Uterus (tissue), 4 donors: ENCODE results near the gene ZNF22. TPM values are rescaled to one million over a fixed set of nuclear protein-coding genes. Genes with fewer than 3 reads are reported as not detected.
A peak's percentile ranks its signal among the peaks of the same experiment; 100 is the strongest.

Experiments
- DNase-seq, 2 donors: peaks; one replicate each; pipeline ENCODE4 v3.0.0-alpha.2; 2019 to 2020
- H3K27ac ChIP-seq, 2 donors: fragments of 200-600 bp; sonication (generic); 1 replicate in 1 of 2; 2 replicates in 1 of 2; pipeline ENCODE4 v1.5.1; 2016 to 2018
- H3K27me3 ChIP-seq, 2 donors: fragments of 200-600 bp; sonication (generic); one replicate each; pipeline ENCODE4 v1.5.1; 2018 to 2019; ENCODE audit warnings: control low read depth in 1 of 2
- H3K36me3 ChIP-seq, 2 donors: fragments of 200-600 bp; sonication (generic); one replicate each; pipeline ENCODE4 v1.5.1; 2019; ENCODE audit warnings: control low read depth in 1 of 2
- H3K4me1 ChIP-seq, 2 donors: fragments of 200-600 bp; sonication (generic); one replicate each; pipeline ENCODE4 v1.5.1; 2018 to 2019; ENCODE audit warnings: control low read depth in 1 of 2
- H3K4me3 ChIP-seq, 2 donors: fragments of 200-600 bp; sonication (generic); 1 replicate in 1 of 2; 2 replicates in 1 of 2; pipeline ENCODE4 v1.5.1; 2018 to 2019; ENCODE audit warnings: mild to moderate bottlenecking in 1 of 2
- H3K9me3 ChIP-seq, 2 donors: fragments of 200-600 bp; sonication (generic); one replicate each; pipeline ENCODE4 v1.5.1; 2019; ENCODE audit warnings: control low read depth in 1 of 2
- POLR2A ChIP-seq, 2 donors: fragments of 450-650 bp; IDR thresholded peaks; one replicate each; pipeline ENCODE4 v1.6.1; 2016; ENCODE audit warnings: antibody characterized with exemption in 2 of 2, mild to moderate bottlenecking in 1 of 2, moderate library complexity in 1 of 2
- intact Hi-C: fragments of 100-400 bp; cut with DNase I; formaldehyde crosslinking; loops from one replicate; pipeline ENCODE4 v1.15.1; 2023; ENCODE audit warnings: low total_unique reads
- total RNA-seq, 4 donors: library from RNA; depleted of rRNA in 3 of 4; stranded (reverse); fragments of >200 nt in 3 of 4; gene quantifications; one replicate each; pipeline versions ENCODE4 v1.1.0 to v1.2.4, GENCODE V29; 2014 to 2023
- TF ChIP-seq, protein P1 (sequence below), 4 experiments: fragments of 200-600 bp in 2 of 4; fragments of 450-650 bp in 2 of 4; sonication (generic) in 2 of 4; IDR thresholded peaks; one replicate each; pipeline ENCODE4 v1.5.1; 2016 to 2019; ENCODE audit warnings: antibody characterized with exemption in 4 of 4, mild to moderate bottlenecking in 2 of 4, moderate library complexity in 1 of 4
- donor health status: DM: yes; HTN: yes; CAD: no.

ZNF22 gene
- total RNA-seq, 4 donors from 2014 or later = 20.7 to 78.1 (median 34.6) TPM

DNA sequence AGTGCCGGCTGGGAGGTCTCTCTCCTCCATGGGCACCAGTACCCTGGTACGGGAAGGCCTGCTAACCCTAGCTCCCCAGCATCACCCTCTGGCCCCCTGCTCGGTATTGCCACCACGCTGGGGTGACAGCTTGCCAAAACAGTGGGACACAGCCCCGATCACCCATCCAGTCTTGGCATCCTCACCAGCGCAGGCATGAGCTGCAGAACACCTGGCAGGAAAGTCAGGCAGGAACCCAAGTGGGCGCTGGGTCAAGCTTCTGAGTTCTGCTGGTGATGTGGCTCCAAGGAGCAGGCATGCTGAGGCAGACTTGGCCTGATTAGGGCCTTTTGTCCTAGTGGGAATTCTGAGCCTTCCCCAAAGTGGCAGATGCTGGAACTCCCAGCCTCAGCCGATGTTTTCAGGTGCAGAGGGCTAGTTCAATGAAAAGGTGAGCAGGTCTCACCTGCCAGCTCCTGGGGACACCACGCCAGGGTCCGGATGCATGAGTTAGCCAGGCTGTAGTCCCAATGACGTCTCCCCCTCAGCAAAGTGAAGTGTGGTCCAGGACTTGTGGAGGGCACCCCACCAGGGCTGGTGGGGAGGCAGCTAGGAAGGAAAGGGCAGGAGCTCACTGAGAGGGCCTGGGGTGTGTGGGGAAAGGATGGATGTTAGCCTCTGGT lies 8.5 kb upstream of the ZNF22 start:
- TF ChIP-seq, protein P1, sequence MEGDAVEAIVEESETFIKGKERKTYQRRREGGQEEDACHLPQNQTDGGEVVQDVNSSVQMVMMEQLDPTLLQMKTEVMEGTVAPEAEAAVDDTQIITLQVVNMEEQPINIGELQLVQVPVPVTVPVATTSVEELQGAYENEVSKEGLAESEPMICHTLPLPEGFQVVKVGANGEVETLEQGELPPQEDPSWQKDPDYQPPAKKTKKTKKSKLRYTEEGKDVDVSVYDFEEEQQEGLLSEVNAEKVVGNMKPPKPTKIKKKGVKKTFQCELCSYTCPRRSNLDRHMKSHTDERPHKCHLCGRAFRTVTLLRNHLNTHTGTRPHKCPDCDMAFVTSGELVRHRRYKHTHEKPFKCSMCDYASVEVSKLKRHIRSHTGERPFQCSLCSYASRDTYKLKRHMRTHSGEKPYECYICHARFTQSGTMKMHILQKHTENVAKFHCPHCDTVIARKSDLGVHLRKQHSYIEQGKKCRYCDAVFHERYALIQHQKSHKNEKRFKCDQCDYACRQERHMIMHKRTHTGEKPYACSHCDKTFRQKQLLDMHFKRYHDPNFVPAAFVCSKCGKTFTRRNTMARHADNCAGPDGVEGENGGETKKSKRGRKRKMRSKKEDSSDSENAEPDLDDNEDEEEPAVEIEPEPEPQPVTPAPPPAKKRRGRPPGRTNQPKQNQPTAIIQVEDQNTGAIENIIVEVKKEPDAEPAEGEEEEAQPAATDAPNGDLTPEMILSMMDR (IDR thresholded peaks at IDR 0.05) = no peak
- no peak for TF ChIP-seq POLR2A (IDR thresholded peaks at IDR 0.05)
- peak; percentile 18 to 33 for DNase-seq

DNA sequence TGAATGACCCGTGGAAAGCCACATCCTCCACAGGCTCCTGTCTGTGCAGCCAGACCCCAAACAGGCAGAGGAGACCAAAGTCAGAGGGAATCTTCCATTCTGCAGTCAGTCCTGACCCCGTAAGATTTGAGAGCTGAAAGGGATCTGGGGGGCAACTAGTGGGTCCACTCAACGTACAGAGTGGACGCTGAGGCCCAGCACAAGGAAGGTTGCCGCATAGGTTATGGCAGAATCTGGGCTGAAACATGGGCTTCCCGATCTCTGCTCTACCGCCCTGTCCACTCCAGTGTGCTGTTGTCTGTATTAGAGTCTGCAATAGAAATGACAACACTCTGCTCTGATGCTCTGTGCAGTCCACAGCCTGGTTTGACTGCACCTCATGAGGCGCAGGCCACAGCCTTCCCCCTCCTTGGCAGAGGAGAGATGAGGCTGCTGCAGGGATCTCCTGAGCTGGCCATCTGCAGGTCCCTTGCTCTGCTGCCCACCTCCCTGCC lies 7.9 kb upstream of the ZNF22 start:
- TF ChIP-seq, protein P1 (IDR thresholded peaks at IDR 0.05) = no peak
- no peak for TF ChIP-seq POLR2A (IDR thresholded peaks at IDR 0.05)
- Histone ChIP-seq H3K27me3 (no peaks in the 10 kb centered on the region), H3K4me3 (no peak overlapping the region), H3K27ac (peak overlapping the region; percentile 92 to 94), H3K4me1 (peaks cover 7 to 11% of the 10 kb centered on the region in 2 donors), H3K9me3 (no peaks in the 10 kb centered on the region), H3K36me3 (no peaks in the 10 kb centered on the region)
- intact Hi-C loops = no loop called here
- no peak for DNase-seq

More for the DNA sequence above, 8.5 kb upstream of the ZNF22 start:
- peaks cover 5 to 11% of the 10 kb centered on the region in 2 donors for H3K4me1 ChIP-seq
- no peak overlapping the region for H3K4me3 ChIP-seq
- H3K27ac ChIP-seq = peak overlapping the region; percentile 92 to 94
- H3K36me3 ChIP-seq = no peaks in the 10 kb centered on the region
- H3K9me3 ChIP-seq = no peaks in the 10 kb centered on the region
- intact Hi-C loops = no loop called here
- no peaks in the 10 kb centered on the region for H3K27me3 ChIP-seq

DNA sequence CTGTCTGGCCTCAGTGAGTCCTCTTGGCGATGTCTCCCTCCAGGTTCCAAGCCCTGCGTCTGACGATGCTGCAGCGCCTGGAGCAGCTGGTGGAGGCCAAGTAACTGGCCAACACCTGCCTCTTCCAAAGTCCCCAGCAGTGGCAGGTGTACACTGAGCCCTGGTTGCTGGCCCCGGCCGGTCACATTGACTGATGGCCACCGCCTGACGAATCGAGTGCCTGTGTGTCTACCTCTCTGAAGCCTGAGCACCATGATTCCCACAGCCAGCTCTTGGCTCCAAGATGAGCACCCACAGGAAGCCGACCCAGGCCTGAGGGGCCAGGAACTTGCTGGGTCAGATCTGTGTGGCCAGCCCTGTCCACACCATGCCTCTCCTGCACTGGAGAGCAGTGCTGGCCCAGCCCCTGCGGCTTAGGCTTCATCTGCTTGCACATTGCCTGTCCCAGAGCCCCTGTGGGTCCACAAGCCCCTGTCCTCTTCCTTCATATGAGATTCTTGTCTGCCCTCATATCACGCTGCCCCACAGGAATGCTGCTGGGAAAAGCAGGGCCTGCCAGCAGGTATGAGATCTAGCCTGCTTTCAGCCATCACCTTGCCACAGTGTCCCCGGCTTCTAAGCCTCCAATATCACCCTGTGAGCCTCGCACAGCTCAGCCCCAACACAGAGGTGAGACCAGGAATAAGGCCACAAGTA lies 7.3 kb upstream of the ZNF22 start:
- Histone ChIP-seq H3K36me3 (no peaks in the 10 kb centered on the region), H3K4me1 (peaks cover 8 to 11% of the 10 kb centered on the region in 2 donors)
- peak in 1 of 2 donors; percentile 18 for DNase-seq

DNA sequence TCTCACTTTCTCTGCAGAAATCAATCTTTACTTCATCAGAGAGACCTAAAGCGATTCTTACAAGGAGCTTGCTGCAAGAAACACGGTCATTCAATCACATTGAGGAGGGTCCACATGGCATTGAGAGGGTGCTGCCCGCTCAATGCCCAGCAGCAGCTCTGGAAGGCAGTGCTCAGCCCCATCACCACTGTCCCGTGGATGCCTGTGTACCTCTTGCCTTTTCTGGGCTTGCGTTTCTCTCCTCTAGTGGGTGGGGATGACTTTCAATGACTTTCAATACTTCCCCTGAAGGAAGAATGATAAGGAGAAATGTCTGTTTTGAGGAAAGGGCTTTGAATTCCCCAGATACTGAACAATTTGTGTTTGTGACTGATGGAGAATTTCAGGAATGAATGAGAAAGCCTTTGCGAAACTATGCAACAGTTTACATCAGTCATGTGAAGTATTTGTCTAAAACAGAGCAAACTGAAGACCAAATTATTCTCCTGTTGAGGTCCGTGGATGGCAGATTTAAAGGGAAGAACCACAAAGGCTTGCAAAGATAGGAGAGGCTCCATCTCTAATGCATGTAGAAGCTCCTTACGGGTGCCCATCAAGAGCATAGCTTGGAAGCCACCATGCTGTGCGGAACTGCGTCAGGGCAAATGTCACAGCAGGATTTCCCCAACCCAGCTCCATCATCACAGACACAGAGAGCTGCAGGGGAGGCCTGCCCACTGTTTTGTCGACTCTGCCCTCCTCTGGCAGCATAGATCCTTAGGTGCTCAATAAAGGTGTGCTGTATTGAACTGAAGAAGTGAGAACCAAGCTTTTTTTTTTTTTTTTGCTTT lies 6.6 kb upstream of the ZNF22 start:
- H3K4me3 ChIP-seq = no peak overlapping the region
- intact Hi-C loops = no loop called here
- TF ChIP-seq, protein P1 (IDR thresholded peaks at IDR 0.05) = no peak
- TF ChIP-seq POLR2A (IDR thresholded peaks at IDR 0.05) = no peak
- no peaks in the 10 kb centered on the region for H3K9me3 ChIP-seq
- peak overlapping the region; percentile 92 to 94 for H3K27ac ChIP-seq
- no peaks in the 10 kb centered on the region for H3K36me3 ChIP-seq
- H3K27me3 ChIP-seq = no peaks in the 10 kb centered on the region
- peaks cover 11 to 13% of the 10 kb centered on the region in 2 donors for H3K4me1 ChIP-seq
- no peak for DNase-seq

More for the DNA sequence above, 7.3 kb upstream of the ZNF22 start:
- no peak for TF ChIP-seq POLR2A (IDR thresholded peaks at IDR 0.05)
- TF ChIP-seq, protein P1 (IDR thresholded peaks at IDR 0.05) = no peak
- Histone ChIP-seq H3K27me3 (no peaks in the 10 kb centered on the region), H3K9me3 (no peaks in the 10 kb centered on the region), H3K27ac (peak overlapping the region; percentile 92 to 94), H3K4me3 (no peak overlapping the region)
- intact Hi-C loops = no loop called here
